ENCODE measurements around the gene RASAL1.

RASAL1 gene

DNA sequence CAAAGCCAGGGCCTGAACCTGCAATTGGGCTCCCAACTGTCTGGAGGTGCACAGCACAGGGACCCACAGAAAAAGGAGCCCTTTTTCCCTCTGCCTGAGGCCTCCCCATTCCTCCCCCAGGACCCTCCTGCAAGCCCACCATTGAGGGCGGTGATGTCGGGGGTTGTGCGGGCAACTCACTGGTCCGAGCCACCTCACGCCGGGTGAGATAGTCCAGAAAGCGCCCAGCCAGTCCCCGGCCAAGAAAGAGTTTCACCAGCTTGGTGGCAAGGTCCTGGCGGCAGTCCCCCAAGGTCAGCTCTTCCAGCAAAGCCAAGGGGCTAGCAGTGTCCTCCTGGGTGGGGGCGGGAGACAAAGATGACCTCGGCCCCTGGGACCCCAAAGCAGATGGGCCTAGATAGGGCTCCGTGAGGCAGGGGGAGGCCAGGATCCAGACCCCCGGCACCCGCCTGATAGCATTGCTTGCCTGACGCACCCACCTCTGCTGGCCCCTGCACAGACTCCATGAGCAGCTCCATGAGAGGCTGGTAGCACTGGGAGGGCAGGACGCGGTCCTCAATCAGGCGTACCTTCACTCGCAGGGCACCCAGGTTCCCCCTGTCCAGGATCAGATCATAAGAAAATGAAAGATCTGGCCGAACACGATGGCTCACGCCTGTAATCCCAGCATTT, 20.0 kb downstream of the RASAL1 start:
- DNase-seq (ENCODE audit: low spot score), result no peak

DNA sequence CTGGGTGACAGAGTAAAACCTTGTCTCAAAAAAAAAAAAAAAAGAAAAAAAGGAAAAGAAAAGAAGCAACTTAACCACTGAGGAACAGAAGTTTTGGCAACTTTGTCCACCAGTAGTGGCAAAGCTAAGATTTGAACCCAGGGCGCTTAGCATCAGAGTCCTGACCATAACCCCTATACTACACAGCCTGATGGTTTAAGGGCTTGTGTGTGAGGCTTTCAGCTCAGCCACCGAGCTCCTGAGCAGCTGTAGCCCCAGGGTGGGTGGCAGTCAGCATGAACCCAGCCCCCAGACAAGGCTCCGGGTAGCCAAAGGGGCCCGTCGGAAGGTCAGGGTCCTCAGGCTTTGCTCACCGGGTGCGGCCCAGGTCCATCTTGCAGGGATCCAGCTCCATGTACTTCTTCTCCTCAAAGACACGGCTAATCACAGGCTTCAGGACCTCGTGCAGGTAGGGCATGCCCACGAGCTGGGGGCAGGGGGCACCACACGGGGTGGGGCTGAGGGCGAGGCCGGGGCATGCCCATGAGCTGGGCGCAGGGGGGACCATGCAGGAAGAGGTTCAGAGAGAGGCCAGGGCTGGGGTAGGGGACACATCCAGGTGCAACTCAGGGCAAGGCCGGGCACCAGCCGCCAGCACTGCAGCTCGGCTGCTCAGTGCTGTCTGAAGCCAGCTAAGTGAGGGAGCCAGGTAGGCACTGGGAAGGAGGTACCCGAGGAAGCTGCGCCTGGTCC, 20.9 kb downstream of the RASAL1 start:
- DNase-seq (ENCODE audit: low spot score), result no peak

DNA sequence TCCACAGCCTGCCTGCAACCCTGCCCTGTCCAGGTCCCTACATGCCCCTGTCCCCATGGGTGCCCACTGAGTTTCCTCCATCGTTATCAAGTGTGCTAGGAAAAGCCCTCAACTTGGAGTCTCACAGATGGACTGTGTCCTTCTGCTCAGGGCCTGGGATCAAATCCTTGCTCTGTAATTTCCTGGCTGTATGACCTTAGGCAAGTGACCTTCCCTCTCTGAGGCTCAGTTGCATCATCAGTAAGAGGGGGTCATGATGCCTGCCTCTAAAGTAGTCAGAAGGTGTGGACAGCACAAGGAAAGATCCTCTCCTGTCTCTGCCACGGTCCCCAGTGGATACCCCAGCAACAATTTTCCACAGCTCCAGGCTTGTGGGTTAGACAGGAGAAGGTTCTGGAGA, 22.2 kb downstream of the RASAL1 start:
- DNase-seq (ENCODE audit: low spot score), result no peak

DNA sequence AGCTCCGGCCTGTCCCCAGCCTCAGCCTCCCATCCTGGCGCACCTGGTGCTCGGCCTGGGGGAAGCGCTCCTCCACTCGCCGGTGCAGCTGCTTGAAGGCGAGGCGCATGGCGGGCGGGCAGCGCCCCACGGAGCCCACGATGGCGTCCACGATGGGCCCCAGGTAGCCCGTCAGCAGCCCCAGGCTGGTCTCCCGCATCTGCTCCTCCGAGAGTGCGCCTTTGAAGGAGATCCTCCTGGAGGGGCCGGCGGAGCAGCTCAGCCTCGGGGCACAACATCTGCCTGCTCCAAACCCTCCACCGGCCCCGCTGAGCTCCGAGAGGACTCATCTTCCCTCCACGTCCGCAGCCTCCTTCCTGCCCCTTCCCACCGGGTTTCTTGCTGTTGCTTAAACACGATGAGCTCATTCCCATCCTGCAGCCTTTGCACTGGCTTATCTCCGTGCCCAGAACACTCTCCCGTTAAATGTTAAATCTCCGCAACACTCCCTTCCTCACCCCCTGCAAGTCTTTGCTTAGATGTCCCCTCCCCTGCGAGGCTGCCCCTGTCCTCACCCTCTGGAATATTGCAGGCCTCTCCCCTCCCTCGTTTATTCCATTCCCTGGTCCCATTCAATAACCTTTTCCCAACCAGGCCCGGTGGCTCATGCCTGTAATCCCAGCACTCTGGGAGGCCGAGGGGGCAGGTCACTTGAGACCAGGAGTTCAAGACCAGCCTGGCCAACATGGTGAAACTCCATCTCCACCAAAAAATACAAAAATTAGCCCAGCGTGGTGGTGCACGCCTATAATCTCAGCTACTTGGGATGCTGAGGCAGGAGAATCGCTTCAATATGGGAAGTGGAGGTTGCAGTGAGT, 23.3 kb downstream of the RASAL1 start:
- DNase-seq (ENCODE audit: low spot score), result no peak

DNA sequence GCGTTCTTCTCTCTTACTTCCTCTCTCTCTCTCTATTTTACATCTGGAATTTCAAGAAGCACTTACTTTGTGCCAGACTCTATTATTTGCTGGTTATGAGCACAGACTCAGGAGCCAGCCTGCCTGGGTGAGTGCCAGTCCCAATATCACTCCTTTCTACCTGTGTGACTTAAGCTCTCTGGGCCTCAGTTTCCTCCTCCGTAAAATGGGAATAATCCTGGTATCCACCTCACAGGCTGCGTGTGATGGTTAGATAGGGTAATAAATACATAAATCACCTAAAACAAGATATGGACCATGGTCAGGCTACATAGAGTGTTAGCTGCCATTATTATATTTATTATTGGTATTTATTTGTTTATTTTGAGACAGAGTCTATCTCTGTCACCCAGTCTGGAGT, 24.3 kb downstream of the RASAL1 start:
- DNase-seq (ENCODE audit: low spot score), result no peak

DNA sequence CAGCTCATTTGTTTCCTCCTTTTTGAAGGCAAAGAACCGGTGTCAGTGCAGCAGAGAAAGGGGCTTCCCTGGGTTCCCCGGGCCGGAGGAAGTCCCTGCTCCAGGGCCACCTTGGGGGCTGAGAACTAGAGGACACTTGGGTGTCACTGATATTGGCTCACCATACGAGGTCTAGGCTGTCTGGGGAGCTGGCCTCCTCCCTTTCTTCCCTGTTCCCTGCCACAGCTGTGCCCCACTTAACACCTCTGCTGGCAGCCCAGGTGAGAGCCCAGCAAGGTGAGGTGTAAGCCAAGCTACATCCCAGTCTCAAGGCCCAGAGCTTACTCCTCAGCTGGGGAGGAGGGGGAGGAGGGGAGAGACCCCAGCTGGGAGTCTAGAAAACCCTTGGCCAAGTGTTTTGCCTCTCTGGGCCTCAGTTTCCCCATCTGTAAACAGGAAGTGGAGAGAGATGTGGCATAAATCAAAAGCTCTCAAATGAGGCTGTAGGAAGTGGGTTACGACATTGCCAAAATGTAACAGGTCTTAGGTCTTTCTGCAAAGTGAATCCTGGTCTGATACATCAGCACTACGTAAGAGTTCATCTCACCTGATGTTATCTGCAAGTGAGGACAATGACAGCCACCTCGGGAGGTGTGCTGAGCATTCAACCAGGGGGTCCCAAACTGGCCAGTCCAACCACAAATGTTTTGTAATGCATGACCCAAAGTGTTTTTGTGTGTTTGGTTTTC, 25.5 kb downstream of the RASAL1 start:
- DNase-seq (ENCODE audit: low spot score), result no peak

DNA sequence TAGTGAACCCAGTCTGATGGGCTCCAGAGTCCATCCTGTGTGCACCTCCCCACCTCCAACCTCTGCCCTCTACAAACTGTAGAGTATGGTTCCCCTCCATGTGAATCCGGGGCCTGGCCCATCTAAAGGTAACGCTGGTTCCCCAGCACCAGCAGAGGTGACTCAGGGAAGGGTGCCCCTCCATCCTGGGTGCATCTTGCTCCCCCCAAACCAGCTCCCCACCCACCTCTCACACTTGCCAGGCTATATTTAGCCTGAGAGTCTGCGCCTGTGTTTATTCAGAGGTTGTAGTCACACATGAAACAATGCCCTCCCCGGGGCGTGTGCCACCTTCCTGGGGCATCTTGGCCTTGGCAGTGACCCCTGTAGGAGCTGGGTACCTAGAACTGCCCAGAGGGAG, 26.2 kb downstream of the RASAL1 start:
- no peak for DNase-seq (ENCODE audit: low spot score)

DNA sequence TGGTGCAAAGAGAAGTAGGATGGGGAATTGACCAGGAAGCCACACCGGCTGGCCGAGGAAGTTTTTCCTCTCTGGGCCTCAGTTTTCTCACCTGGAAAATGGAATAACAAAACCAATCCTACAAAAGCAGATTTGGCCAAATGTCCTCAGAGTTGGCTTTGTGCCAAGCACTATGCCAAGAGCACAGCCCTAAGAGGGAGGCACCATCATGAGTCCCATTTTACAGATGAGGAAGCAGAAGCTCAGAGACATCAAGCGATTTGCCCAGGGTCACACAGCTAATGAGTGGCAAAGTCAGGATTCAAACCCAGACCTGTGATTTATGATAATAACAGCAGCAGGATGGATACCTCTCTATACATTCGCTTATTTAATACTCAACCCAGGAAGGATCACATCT, 27.3 kb downstream of the RASAL1 start:
- DNase-seq (ENCODE audit: low spot score), result no peak

DNA sequence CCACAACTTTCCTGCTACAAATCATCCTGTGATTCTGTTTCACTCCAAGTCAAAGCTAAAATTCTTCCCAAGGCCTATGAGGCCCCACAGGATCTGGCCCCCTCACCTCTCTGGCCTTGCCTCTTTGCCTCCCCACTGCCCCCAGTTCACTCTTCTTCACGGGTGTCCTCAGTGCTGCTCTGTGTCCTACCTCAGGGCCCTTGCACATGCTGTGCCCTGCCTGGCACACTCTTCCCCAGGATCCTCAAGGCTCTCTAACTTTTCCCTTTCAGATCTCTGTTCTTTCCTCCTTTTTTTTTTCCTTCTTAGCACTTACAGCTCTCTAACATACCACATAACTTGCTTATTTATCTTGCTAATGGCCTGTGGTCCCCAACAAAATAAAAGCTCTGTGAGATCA, 29.2 kb downstream of the RASAL1 start:
- DNase-seq (ENCODE audit: low spot score), result no peak

DNA sequence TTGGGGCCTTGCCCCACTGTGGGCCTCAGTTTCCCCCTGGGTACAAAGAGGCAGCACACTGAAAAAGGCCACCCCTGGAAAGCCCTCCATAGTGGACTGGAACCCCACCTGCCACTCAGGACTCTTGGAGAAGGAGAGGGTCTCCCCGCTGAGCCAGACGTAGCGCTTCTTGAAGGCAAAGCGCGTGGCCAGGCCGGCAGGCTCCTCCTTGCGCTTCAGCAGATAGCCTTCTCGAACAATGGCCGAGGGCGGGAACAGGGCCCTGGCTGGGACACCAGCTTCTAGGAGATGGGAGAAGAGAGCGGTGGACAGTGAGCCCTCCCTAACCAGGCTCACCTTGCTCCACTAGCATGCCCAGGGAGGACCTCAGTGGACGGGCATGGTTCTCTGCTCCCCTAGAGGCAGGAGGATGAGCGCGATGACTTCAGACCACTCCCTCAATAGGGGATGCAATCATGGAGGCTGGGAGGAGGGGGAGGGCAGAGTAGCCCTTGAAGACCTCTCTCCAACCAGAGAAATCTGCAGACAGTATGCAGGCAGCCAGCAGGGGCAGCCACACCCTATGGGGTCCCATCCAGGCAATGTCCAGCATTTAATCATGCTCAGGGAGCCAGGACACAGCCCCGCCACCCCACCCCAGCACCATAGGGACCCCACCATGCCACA, 29.8 kb downstream of the RASAL1 start:
- no peak for DNase-seq (ENCODE audit: low spot score)

DNA sequence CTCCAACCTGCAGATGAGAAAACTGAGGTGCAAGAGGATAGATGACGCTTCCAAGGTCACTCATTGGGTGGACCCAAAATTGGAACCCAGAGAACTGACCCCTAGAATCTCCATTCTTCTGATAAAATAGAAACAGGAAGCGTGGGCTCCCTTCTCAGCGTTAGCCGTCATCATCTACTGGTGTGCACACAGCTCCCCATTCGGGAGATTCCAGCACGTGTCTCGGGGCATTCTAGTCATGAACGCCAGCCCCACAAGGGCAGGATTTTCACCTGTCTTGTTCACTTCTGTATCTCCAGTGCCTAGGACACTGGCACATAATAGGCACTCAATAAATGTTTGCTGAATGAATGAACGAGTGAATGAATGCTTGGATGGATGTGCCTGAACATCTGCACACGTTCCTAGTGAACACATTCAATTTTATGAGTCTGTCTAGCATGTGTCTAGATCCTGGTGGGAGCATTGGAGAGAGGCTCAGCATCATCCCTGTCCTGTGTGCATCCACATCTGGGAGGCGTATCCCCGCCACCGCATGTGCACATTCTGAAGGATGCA, 30.5 kb downstream of the RASAL1 start:
- no peak for DNase-seq (ENCODE audit: low spot score)

DNA sequence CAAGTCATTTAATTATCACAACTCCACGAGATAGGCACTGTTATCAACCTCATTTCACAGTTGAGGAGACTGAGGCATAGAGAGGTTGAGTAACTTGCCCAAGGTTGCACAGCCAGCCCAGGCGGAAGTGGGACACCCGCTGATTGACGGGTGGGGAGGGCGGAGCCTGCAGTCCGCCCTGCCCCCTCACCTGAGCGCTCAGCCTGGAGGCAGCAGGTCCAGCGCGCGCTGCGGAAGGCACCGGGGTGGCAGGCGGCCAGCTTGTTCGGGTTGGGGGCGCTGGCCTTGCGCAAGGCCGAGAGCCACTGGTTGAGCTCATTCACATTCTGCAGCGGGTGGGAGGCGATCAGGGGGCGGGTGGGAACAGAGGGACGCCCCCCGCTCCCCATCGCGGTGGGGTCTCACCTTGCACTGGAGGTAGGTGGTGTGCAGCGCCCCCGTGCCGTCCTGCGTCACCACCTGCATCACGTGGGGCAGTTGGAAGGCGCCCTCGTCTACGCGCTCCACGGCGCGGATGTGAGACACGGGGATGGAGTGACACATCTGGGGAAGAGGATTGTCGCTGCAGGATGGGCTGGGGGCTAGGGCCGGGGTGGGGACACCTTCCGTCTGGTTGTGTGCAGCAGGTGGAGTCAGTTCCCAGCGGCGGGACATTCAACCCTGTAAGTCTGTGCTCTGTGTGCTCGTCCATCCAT, 31.7 kb downstream of the RASAL1 start:
- DNase-seq (ENCODE audit: low spot score), result no peak

DNA sequence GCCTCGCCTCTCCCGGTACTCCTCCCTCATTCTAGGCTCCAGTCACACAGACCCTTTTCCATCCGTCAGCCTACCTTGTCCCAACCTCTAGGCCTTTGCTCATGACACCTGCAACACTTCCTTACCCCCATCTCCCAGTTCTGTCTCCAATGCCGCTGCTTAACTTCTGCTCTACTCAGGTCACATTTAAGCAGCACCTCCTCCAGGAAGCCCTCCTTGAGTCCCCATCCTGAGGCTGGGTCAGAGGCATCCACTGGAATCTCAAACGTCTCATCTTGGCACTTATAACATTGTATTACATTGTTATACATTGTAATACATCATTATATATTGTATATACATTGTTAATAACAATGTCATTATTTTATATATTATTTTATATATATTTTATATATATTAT, 32.8 kb downstream of the RASAL1 start:
- DNase-seq (ENCODE audit: low spot score), result no peak

DNA sequence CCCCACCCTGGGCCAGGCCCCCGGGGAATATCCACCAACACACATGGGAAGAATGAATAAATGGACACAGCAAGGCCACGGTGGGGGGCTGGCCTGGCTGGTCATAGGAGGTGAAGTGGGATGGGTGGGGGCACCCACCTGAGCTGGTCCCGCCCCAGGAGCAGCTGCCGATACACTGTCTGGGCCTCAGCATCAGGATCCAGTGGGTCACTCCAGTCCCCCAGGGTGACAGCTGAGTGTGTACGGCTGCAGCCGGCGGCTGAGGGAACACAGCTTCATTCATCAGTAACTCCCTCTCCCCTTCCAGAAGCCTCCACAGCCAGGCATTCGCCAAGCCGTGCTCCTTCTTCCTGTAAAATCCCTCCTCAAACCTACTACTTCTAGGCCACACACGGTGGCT, 33.8 kb downstream of the RASAL1 start:
- no peak for DNase-seq (ENCODE audit: low spot score)

DNA sequence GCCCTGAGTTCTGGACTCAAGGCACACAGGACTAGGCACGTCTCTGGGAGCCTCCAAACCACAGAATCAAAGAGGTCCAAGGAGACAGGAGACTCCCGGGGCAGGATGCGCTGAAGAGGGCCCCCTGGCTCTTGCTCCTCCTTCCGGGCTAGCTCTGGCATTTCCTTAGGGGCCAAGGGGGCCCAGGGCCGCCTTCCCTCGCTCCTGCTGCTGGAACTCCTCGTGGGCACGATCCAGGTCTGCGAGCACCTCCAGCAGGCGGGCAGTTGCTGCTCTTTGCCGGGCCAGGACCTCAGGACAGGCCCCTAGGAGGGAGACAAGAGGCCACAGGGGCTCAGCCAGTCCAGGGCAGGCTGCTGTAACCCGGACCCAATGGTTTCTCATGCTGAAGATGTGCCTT, 35.8 kb downstream of the RASAL1 start:
- DNase-seq (ENCODE audit: low spot score), result no peak

DNA sequence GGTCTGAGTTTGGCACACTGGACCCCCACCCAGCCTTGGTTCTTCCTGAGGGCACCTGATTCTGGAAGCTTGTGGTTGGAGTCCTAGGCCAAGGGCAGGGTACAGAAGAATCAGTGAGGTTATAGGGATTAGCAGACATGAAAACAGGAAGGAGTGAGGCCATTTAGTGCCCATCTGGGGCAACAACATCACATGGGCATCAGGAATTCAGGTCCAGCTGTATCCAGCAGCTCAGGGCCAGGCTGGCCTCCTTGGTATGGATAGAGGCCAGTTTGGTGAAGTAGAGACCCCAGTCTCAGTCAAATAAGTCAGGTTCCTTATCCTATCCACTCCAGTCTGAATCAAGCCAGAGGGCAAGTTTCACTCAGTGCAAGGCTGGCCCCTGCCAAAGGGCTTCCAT, 36.2 kb downstream of the RASAL1 start:
- no peak for DNase-seq (ENCODE audit: low spot score)

DNA sequence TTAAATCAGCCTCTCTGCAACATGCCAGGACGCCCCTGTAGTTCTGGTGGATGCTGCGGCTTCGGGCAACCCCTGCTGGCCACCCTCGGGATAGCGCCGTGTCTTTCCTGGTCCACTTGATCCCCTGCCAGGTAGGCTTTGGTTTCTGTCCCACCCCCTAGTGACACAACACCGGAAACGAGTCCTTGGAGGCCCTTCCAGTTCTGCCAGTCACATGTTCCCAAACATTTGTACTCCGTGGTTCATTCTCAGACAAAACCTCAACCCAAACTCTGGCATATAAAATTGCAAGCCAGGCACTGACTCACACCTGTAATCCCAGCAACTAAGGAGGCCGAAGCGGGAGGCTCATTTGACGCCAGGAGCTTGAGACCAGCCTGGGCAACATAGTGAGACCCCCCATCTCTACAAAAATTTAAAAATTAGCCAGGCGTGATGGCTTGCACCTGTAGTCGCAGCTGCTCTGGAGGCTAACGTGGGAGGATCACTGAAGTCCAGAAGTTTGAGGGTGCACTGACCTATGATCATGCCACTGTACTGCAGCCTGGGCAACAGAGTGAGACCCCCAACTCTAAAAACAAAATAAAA, 37.0 kb downstream of the RASAL1 start:
- DNase-seq (ENCODE audit: low spot score), result peak; percentile 92

DNA sequence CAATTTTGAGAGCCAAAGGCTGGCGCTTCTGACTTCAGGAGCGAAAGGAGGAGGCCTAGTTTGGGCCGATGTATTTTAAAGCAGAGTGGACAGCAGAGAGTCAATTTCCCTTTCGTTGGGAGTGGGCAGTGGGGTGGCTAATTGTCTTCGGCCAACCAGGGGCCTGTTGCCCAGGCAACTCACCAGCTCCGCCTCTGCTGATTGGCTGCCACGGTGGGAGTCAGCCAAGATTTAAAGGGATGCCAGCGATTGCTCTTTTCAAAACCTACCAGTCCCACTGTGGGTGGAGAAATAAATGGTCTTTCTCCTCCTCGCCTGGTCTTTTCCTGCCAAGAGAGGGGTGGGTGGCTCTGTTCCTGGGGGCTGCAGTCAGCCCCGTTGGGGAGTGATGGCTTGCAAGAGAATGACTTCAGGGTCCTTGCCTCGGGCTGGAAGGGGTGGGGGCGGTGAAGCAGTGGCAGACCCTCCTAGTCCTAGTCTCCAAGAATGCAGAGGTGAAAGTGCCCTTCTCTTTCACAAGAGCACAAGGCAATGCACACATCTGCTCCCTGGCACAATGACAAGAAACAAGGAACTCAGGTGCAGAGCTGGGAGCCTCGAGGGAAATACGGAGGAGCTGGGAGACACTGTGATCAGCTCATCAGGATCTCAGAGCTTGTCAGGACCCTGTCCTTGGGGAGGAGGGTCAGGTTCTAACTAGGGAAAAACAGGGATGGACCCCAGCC, 37.7 kb downstream of the RASAL1 start:
- peak; percentile 62 for DNase-seq (ENCODE audit: low spot score)

DNA sequence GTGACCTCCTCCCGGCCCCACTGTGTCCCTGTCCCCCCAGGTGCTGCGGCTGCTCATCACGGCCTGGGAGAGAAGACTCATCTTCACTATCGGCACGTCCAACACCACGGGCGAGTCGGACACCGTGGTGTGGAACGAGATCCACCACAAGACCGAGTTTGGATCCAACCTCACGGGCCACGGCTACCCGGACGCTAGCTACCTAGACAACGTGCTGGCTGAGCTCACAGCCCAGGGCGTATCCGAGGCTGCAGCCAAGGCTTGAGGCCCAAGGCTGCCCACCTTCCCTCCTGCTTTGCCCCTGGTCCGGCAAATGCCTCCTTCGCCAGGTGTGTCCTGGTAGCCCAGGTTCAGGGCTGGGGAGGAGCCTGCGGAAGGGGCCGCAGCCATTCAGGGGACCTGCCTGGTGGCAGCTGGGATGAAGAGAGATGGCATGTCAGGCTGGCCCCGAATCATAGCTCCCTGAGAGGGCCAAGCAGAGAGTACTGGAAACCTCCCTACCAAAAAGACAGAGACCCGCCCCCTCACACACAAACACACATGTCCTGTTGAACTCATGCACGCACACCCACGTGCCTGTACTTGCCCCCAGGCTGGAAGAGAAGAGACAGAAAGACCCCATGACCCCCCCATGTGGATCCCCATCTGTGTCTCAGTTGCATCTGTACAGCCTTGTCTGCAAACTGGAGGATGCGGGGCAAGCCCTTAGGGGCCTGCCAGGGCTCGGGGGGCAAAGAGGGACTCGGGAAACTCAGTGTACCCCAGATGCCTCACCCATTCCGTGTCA, 38.7 kb downstream of the RASAL1 start:
- DNase-seq (ENCODE audit: low spot score), result no peak

Measured in AG08396 (cell line).